22Rv1 (cell line): ENCODE measurements around the gene MEIS3.

Experiments
- CTCF ChIP-seq: fragments of 450-650 bp; IDR thresholded peaks from 2 replicates; pipeline ENCODE4 v1.5.1; 2017; ENCODE audit warnings: mild to moderate bottlenecking
- ZFX ChIP-seq: fragments of 450-650 bp; IDR thresholded peaks from 2 replicates; pipeline ENCODE4 v1.6.1; 2017; ENCODE audit warnings: antibody characterized with exemption, borderline replicate concordance

GRCh38 chr19:47421244-47421786, 2.0 kb upstream of the MEIS3 start:
- TF ChIP-seq CTCF = no peak
- TF ChIP-seq ZFX = no peak
